Measurements from ENCODE around the gene LAMA2.

The LAMA2 gene

DNA sequence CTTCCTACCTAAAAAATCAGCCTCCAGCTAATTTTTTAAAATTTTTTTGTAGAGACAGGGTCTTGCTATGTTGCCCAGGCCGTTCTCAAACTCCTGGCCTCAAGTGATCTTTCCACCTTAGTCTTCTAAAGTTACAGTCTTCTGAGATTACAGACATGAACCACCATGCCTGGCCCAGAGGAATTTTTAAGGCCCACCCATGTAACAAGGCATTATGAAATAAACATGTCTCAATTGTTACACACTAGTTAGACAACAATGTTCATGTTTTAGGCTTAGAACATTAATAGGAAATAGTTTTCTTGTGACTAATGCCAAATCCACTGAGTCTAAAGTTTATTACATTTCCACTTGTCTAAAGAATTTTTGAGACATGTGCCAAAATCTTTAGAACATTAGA is 221.2 kb downstream of the LAMA2 start:
- Histone ChIP-seq H3F3A (ENCODE audit: low read depth) (no peaks in the 10 kb centered on the region), H3K4me1 (ENCODE audit: insufficient read depth, low read length, poor library complexity, severe bottlenecking) (no peaks in the 10 kb centered on the region), H3K79me2 (ENCODE audit: insufficient read depth, low read length) (no peaks in the 10 kb centered on the region), H3K36me3 (ENCODE audit: insufficient read depth, low read length) (no peaks in the 10 kb centered on the region), H3K4me3 (ENCODE audit: low read length, poor library complexity, severe bottlenecking) (no peak overlapping the region), H3K9ac (ENCODE audit: low read depth, low read length, poor library complexity, severe bottlenecking) (no peak overlapping the region), H3K27me3 (ENCODE audit: insufficient read depth, low read length, poor library complexity, severe bottlenecking) (no peaks in the 10 kb centered on the region), H2AFZ (ENCODE audit: low read length) (no peak overlapping the region), H3K9me3 (ENCODE audit: insufficient read depth, low read depth, low read length) (no peaks in the 10 kb centered on the region), H4K20me1 (ENCODE audit: insufficient read depth, low read length, poor library complexity, severe bottlenecking) (no peaks in the 10 kb centered on the region), H3K9me2 (replicated peaks; ENCODE audit: low read depth, low read length) (no peaks in the 10 kb centered on the region), H3K4me2 (ENCODE audit: low read depth, low read length, poor library complexity, severe bottlenecking) (no peak overlapping the region)
- TF ChIP-seq EZH2phosphoT487 (IDR thresholded peaks at IDR 0.05; ENCODE audit: borderline replicate concordance): no peak
- TF ChIP-seq, protein P1, sequence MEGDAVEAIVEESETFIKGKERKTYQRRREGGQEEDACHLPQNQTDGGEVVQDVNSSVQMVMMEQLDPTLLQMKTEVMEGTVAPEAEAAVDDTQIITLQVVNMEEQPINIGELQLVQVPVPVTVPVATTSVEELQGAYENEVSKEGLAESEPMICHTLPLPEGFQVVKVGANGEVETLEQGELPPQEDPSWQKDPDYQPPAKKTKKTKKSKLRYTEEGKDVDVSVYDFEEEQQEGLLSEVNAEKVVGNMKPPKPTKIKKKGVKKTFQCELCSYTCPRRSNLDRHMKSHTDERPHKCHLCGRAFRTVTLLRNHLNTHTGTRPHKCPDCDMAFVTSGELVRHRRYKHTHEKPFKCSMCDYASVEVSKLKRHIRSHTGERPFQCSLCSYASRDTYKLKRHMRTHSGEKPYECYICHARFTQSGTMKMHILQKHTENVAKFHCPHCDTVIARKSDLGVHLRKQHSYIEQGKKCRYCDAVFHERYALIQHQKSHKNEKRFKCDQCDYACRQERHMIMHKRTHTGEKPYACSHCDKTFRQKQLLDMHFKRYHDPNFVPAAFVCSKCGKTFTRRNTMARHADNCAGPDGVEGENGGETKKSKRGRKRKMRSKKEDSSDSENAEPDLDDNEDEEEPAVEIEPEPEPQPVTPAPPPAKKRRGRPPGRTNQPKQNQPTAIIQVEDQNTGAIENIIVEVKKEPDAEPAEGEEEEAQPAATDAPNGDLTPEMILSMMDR (conservative IDR thresholded peaks at IDR 0.05; ENCODE audit: low read length): no peak

DNA sequence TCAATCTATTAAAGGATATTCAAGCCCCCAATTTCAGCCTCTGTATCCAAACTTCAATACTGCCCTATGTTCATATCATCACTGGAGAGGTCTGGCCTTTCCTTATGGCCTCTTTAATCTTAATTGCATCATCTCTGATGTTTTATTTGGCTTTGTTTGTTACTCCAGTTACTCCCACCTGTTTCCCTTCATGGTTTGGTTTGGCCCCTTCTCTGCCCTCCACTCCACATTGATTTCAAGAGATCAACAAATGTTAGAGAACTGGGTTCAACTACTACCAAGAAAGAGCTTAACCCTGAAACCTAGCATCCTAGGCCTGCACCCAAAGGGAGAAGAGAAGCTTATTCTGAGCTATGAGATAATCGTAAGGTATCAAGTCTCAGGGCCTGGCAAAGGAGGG is 221.6 kb downstream of the LAMA2 start:
- no peaks in the 10 kb centered on the region for H3K79me2 ChIP-seq (ENCODE audit: insufficient read depth, low read length)
- no peak overlapping the region for H3K4me2 ChIP-seq (ENCODE audit: low read depth, low read length, poor library complexity, severe bottlenecking)
- no peaks in the 10 kb centered on the region for H3F3A ChIP-seq (ENCODE audit: low read depth)
- no peak for TF ChIP-seq EZH2phosphoT487 (IDR thresholded peaks at IDR 0.05; ENCODE audit: borderline replicate concordance)
- TF ChIP-seq, protein P1 (conservative IDR thresholded peaks at IDR 0.05; ENCODE audit: low read length): no peak
- H3K36me3 ChIP-seq (ENCODE audit: insufficient read depth, low read length): no peaks in the 10 kb centered on the region
- no peaks in the 10 kb centered on the region for H3K4me1 ChIP-seq (ENCODE audit: insufficient read depth, low read length, poor library complexity, severe bottlenecking)
- no peak overlapping the region for H3K9ac ChIP-seq (ENCODE audit: low read depth, low read length, poor library complexity, severe bottlenecking)
- no peaks in the 10 kb centered on the region for H3K9me3 ChIP-seq (ENCODE audit: insufficient read depth, low read depth, low read length)
- H3K9me2 ChIP-seq (replicated peaks; ENCODE audit: low read depth, low read length): no peaks in the 10 kb centered on the region
- H3K4me3 ChIP-seq (ENCODE audit: low read length, poor library complexity, severe bottlenecking): no peak overlapping the region
- no peaks in the 10 kb centered on the region for H3K27me3 ChIP-seq (ENCODE audit: insufficient read depth, low read length, poor library complexity, severe bottlenecking)
- no peaks in the 10 kb centered on the region for H4K20me1 ChIP-seq (ENCODE audit: insufficient read depth, low read length, poor library complexity, severe bottlenecking)
- H2AFZ ChIP-seq (ENCODE audit: low read length): no peak overlapping the region

DNA sequence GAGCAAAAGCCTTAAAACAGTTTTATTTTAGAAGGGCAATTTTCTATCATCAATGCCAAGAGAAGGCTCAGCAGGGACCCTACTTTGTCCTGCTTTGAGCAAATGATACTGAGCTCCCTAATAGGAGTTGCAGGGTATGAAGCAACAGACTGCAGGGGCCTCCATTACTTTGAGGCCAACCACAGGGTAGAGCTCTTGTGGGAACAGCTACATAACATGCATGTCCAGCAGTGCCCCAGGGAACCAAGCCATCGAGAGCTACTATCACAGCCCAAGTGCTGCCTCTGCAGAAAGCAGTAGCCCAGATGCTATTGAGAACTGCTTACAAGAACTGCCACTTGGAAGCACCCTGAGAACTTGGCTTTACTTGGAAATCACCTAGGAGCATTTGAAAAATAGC is 222.1 kb downstream of the LAMA2 start:
- no peaks in the 10 kb centered on the region for H3F3A ChIP-seq (ENCODE audit: low read depth)
- H3K4me1 ChIP-seq (ENCODE audit: insufficient read depth, low read length, poor library complexity, severe bottlenecking): no peaks in the 10 kb centered on the region
- no peaks in the 10 kb centered on the region for H3K27me3 ChIP-seq (ENCODE audit: insufficient read depth, low read length, poor library complexity, severe bottlenecking)
- no peak overlapping the region for H3K4me2 ChIP-seq (ENCODE audit: low read depth, low read length, poor library complexity, severe bottlenecking)
- H2AFZ ChIP-seq (ENCODE audit: low read length): no peak overlapping the region
- H3K4me3 ChIP-seq (ENCODE audit: low read length, poor library complexity, severe bottlenecking): no peak overlapping the region
- no peaks in the 10 kb centered on the region for H3K9me3 ChIP-seq (ENCODE audit: insufficient read depth, low read depth, low read length)
- TF ChIP-seq EZH2phosphoT487 (IDR thresholded peaks at IDR 0.05; ENCODE audit: borderline replicate concordance): no peak
- TF ChIP-seq, protein P1 (conservative IDR thresholded peaks at IDR 0.05; ENCODE audit: low read length): no peak
- H4K20me1 ChIP-seq (ENCODE audit: insufficient read depth, low read length, poor library complexity, severe bottlenecking): no peaks in the 10 kb centered on the region
- H3K9me2 ChIP-seq (replicated peaks; ENCODE audit: low read depth, low read length): no peaks in the 10 kb centered on the region
- no peak overlapping the region for H3K9ac ChIP-seq (ENCODE audit: low read depth, low read length, poor library complexity, severe bottlenecking)
- H3K79me2 ChIP-seq (ENCODE audit: insufficient read depth, low read length): no peaks in the 10 kb centered on the region
- no peaks in the 10 kb centered on the region for H3K36me3 ChIP-seq (ENCODE audit: insufficient read depth, low read length)
